ENCODE data around the gene PKN2.

DNA sequence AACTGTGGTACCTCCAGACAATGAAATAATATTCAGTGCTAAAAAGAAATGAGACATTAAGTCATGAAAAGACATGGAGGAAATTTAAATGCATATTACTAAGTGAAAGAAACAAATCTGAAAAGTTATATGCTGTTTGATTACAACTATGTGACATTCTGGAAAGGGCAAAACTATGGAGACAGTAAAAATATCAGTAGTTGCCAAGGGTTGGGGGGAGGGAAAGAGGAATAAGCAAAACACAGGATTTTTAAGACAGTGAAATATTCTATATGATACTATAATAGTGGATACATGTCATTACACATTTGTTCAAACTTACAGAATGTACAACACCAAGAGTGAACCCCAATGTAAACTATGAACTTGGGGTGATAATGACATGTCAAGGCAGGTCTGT, 38.2 kb upstream of the PKN2 start:
- TF ChIP-seq, protein P1, sequence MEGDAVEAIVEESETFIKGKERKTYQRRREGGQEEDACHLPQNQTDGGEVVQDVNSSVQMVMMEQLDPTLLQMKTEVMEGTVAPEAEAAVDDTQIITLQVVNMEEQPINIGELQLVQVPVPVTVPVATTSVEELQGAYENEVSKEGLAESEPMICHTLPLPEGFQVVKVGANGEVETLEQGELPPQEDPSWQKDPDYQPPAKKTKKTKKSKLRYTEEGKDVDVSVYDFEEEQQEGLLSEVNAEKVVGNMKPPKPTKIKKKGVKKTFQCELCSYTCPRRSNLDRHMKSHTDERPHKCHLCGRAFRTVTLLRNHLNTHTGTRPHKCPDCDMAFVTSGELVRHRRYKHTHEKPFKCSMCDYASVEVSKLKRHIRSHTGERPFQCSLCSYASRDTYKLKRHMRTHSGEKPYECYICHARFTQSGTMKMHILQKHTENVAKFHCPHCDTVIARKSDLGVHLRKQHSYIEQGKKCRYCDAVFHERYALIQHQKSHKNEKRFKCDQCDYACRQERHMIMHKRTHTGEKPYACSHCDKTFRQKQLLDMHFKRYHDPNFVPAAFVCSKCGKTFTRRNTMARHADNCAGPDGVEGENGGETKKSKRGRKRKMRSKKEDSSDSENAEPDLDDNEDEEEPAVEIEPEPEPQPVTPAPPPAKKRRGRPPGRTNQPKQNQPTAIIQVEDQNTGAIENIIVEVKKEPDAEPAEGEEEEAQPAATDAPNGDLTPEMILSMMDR (IDR thresholded peaks at IDR 0.05) = no peak
- TF ChIP-seq EP300 (IDR thresholded peaks at IDR 0.05; ENCODE audit: low read depth) = no peak

Data from transverse colon (tissue), 3 donors.